ENCODE results near the gene PRCP. TPM values are rescaled to one million over a fixed set of nuclear protein-coding genes. Genes with fewer than 3 reads are reported as not detected.

Gene PRCP
- total and polyA plus RNA-seq, 2 donors from 2014 or later, result 115 to 202 TPM

- Histone ChIP-seq H3K4me1 (ENCODE audit: control insufficient read depth in 2 of 3, insufficient read depth in 2 of 3, low read depth in 1 of 3, low read length in 3 of 3) (peaks cover 0 to 3% (median 0%) of the 10 kb centered on the region in 3 donors), H3K9me3 (ENCODE audit: control insufficient read depth in 2 of 3, insufficient read depth in 1 of 3, low read length in 3 of 3) (no peaks in the 10 kb centered on the region), H3K4me3 (ENCODE audit: low read length in 3 of 3) (no peak overlapping the region), H3K36me3 (ENCODE audit: control insufficient read depth in 2 of 3, insufficient read depth in 3 of 3, low read length in 3 of 3) (no peaks in the 10 kb centered on the region), H3K27me3 (ENCODE audit: control insufficient read depth, insufficient read depth, low read length) (no peaks in the 10 kb centered on the region), H3K9ac (ENCODE audit: low read length in 3 of 3) (no peak overlapping the region), H3K27ac (ENCODE audit: low read depth in 2 of 2, low read length in 2 of 2) (no peak overlapping the region)
- no peak for TF ChIP-seq CTCF (IDR thresholded peaks at IDR 0.05; ENCODE audit: borderline replicate concordance, extremely low read depth, insufficient read depth)
- intact Hi-C loops (cut with DNase I), result no loop called here
- FAIRE-seq (no peak), DNase-seq (no peak)
Observed at GRCh38 chr11:82814379-82814778, 85.9 kb downstream of the PRCP start.

GRCh38 chr11:82811369-82811768, 88.9 kb downstream of the PRCP start:
- TF ChIP-seq CTCF (IDR thresholded peaks at IDR 0.05; ENCODE audit: borderline replicate concordance, extremely low read depth, insufficient read depth), result no peak
- no peak overlapping the region for H3K4me3 ChIP-seq (ENCODE audit: low read length in 3 of 3)
- H3K27ac ChIP-seq (ENCODE audit: low read depth in 2 of 2, low read length in 2 of 2), result no peak overlapping the region
- no peaks in the 10 kb centered on the region for H3K36me3 ChIP-seq (ENCODE audit: control insufficient read depth in 2 of 3, insufficient read depth in 3 of 3, low read length in 3 of 3)
- no peaks in the 10 kb centered on the region for H3K27me3 ChIP-seq (ENCODE audit: control insufficient read depth, insufficient read depth, low read length)
- intact Hi-C loops (cut with DNase I), result no loop called here
- no peak for FAIRE-seq
- no peak overlapping the region for H3K9ac ChIP-seq (ENCODE audit: low read length in 3 of 3)
- H3K4me1 ChIP-seq (ENCODE audit: control insufficient read depth in 2 of 3, insufficient read depth in 2 of 3, low read depth in 1 of 3, low read length in 3 of 3), result no peaks in the 10 kb centered on the region
- DNase-seq, result no peak
- no peaks in the 10 kb centered on the region for H3K9me3 ChIP-seq (ENCODE audit: control insufficient read depth in 2 of 3, insufficient read depth in 1 of 3, low read length in 3 of 3)

GRCh38 chr11:82810738-82811137, 89.5 kb downstream of the PRCP start:
- no peak for FAIRE-seq
- intact Hi-C loops (cut with DNase I), result no loop called here

More at GRCh38 chr11:82810738-82811137, 89.5 kb downstream of the PRCP start:
- no peak overlapping the region for H3K27ac ChIP-seq (ENCODE audit: low read depth in 2 of 2, low read length in 2 of 2)
- no peak for DNase-seq
- H3K36me3 ChIP-seq (ENCODE audit: control insufficient read depth in 2 of 3, insufficient read depth in 3 of 3, low read length in 3 of 3), result no peaks in the 10 kb centered on the region
- no peaks in the 10 kb centered on the region for H3K27me3 ChIP-seq (ENCODE audit: control insufficient read depth, insufficient read depth, low read length)
- no peak overlapping the region for H3K4me3 ChIP-seq (ENCODE audit: low read length in 3 of 3)
- TF ChIP-seq CTCF (IDR thresholded peaks at IDR 0.05; ENCODE audit: borderline replicate concordance, extremely low read depth, insufficient read depth), result no peak
- H3K9ac ChIP-seq (ENCODE audit: low read length in 3 of 3), result no peak overlapping the region
- no peaks in the 10 kb centered on the region for H3K4me1 ChIP-seq (ENCODE audit: control insufficient read depth in 2 of 3, insufficient read depth in 2 of 3, low read depth in 1 of 3, low read length in 3 of 3)
- no peaks in the 10 kb centered on the region for H3K9me3 ChIP-seq (ENCODE audit: control insufficient read depth in 2 of 3, insufficient read depth in 1 of 3, low read length in 3 of 3)
